Lung (tissue), 12 donors: ENCODE results near the gene MR1. TPM values are rescaled to one million over a fixed set of nuclear protein-coding genes. Genes with fewer than 3 reads are reported as not detected.

Source experiments
- ATAC-seq: fragments of 200-7000 bp; cut with Tn5 transposase; one replicate; pipeline ENCODE4 v1.9.1; 2020; ENCODE audit warnings: moderate number of reproducible peaks; ENCODE audit not compliant: insufficient read depth, low FRiP score
- DNase-seq, 3 donors: peaks; one replicate each; pipeline ENCODE4 v3.0.0-alpha.2; 2013 to 2017
- H3K27ac ChIP-seq, 2 donors: one replicate each; pipeline ENCODE4 v1.5.1; 2013; ENCODE audit warnings: mild to moderate bottlenecking in 2 of 2, moderate library complexity in 2 of 2, control low read depth in 1 of 2, inconsistent platforms in 1 of 2, low read depth in 1 of 2, low read length in 1 of 2
- H3K27me3 ChIP-seq, 3 donors: one replicate each; pipeline ENCODE4 v1.5.1; 2013; ENCODE audit warnings: low read length in 2 of 3; ENCODE audit not compliant: control insufficient read depth in 3 of 3, insufficient read depth in 3 of 3
- H3K36me3 ChIP-seq, 4 donors: one replicate each; pipeline ENCODE4 v1.5.1; 2013; ENCODE audit warnings: low read length in 4 of 4, mild to moderate bottlenecking in 1 of 4, moderate library complexity in 1 of 4; ENCODE audit not compliant: control insufficient read depth in 4 of 4, insufficient read depth in 4 of 4
- H3K4me1 ChIP-seq, 5 donors: one replicate each; pipeline ENCODE4 v1.5.1; 2013; ENCODE audit warnings: low read length in 5 of 5, mild to moderate bottlenecking in 2 of 5, moderate library complexity in 1 of 5; ENCODE audit not compliant: control insufficient read depth in 5 of 5, insufficient read depth in 5 of 5
- H3K4me3 ChIP-seq: one replicate; pipeline ENCODE4 v1.5.1; 2013; ENCODE audit warnings: mild to moderate bottlenecking, control low read depth, moderate library complexity
- H3K9ac ChIP-seq, 2 donors: one replicate each; pipeline ENCODE4 v1.5.1; 2013; ENCODE audit warnings: low read length in 2 of 2, control low read depth in 1 of 2; ENCODE audit not compliant: insufficient read depth in 1 of 2
- H3K9me3 ChIP-seq, 4 donors: one replicate each; pipeline ENCODE4 v1.5.1; 2013; ENCODE audit warnings: low read length in 3 of 4, mild to moderate bottlenecking in 1 of 4, moderate library complexity in 1 of 4; ENCODE audit not compliant: control insufficient read depth in 4 of 4, insufficient read depth in 3 of 4
- WGBS, 2 donors: extraction: QIAGEN DNeasy Blood & Tissue Kit; methylation state at CpG; one replicate each; pipeline ENCODE4 v1.1.7; 2013; 5-methylcytosine and 5-hydroxymethylcytosine counted together
- polyA plus RNA-seq, 2 donors: library from polyadenylated mRNA; stranded (reverse); fragments of 200-250 nt; gene quantifications; one replicate each; pipeline ENCODE4 v1.2.1, GENCODE V29; 2013
- total RNA-seq, 2 donors: library from RNA; depleted of rRNA in 1 of 2; stranded (reverse); fragments of >200 nt in 1 of 2; gene quantifications; one replicate each; pipeline ENCODE4 v1.2.1, GENCODE V29; 2014 to 2021
- TF ChIP-seq, protein P1 (sequence below): IDR thresholded peaks from 2 replicates; pipeline ENCODE4 v1.5.1; 2012; ENCODE audit warnings: mild to moderate bottlenecking; ENCODE audit errors: control extremely low read depth, extremely low read depth
- donor health status: control.
- donor health status: control.
- donor health status: Bipolar disorder and iron deficiency.
- donor health status: healthy.
- donor health status: DM: yes; HTN: yes; CAD: no.

Gene MR1
- total and polyA plus RNA-seq, 4 donors, result 8.1 to 31.0 (median 23.9) TPM

DNA sequence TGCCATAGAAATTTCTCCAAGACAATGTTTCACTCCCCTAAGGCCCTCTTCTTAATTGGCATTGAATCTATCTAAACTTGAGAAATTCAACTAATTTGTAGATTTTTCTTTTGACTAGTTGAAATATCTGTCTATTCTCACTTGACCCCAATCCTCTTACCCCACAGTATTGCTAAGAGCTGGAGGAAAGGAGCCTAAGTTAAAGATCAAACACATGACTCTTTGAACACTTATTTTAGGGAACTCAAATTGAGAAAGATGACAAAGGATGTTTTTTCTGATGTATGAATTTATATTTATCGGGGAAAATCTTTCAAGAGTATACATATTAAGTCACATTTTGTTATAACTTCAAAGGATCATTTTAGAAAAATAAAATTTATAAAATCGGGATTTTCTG is 3.6 kb downstream of the MR1 start:
- H3K27me3 ChIP-seq, result no peaks in the 10 kb centered on the region
- no peaks in the 10 kb centered on the region for H3K9me3 ChIP-seq
- H3K4me1 ChIP-seq, result peaks cover 0 to 9% (median 7%) of the 10 kb centered on the region in 5 donors
- H3K27ac ChIP-seq, result no peak overlapping the region
- DNase-seq (no peak), ATAC-seq (no peak)
- no peaks in the 10 kb centered on the region for H3K36me3 ChIP-seq
- H3K4me3 ChIP-seq, result no peak overlapping the region
- H3K9ac ChIP-seq, result no peak overlapping the region
- WGBS, 2 donors, result 89 to 90% methylated on average over 2 of the region's 2 CpGs
- TF ChIP-seq, protein P1, sequence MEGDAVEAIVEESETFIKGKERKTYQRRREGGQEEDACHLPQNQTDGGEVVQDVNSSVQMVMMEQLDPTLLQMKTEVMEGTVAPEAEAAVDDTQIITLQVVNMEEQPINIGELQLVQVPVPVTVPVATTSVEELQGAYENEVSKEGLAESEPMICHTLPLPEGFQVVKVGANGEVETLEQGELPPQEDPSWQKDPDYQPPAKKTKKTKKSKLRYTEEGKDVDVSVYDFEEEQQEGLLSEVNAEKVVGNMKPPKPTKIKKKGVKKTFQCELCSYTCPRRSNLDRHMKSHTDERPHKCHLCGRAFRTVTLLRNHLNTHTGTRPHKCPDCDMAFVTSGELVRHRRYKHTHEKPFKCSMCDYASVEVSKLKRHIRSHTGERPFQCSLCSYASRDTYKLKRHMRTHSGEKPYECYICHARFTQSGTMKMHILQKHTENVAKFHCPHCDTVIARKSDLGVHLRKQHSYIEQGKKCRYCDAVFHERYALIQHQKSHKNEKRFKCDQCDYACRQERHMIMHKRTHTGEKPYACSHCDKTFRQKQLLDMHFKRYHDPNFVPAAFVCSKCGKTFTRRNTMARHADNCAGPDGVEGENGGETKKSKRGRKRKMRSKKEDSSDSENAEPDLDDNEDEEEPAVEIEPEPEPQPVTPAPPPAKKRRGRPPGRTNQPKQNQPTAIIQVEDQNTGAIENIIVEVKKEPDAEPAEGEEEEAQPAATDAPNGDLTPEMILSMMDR, result no peak

GRCh38 chr1:181038399-181038873 is 4.7 kb downstream of the MR1 start:
- TF ChIP-seq, protein P1, result peak; percentile 67

GRCh38 chr1:181040284-181040865 is 6.6 kb downstream of the MR1 start:
- no peak overlapping the region for H3K9ac ChIP-seq
- H3K4me1 ChIP-seq, result peaks cover 0 to 5% (median 0%) of the 10 kb centered on the region in 5 donors
- H3K27ac ChIP-seq, result no peak overlapping the region
- H3K4me3 ChIP-seq, result no peak overlapping the region
- DNase-seq, result no peak
- ATAC-seq, result no peak
- H3K9me3 ChIP-seq, result no peaks in the 10 kb centered on the region
- whole genome bisulfite sequencing, 2 donors, result 88 to 91% methylated on average over 3 of the region's 3 CpGs
- no peaks in the 10 kb centered on the region for H3K27me3 ChIP-seq
- H3K36me3 ChIP-seq, result no peaks in the 10 kb centered on the region
- TF ChIP-seq, protein P1, result no peak

More at GRCh38 chr1:181038399-181038873, 4.7 kb downstream of the MR1 start:
- Histone ChIP-seq H3K9me3 (no peaks in the 10 kb centered on the region), H3K36me3 (no peaks in the 10 kb centered on the region), H3K4me3 (no peak overlapping the region), H3K27ac (no peak overlapping the region), H3K4me1 (peaks cover 0 to 9% (median 2%) of the 10 kb centered on the region in 5 donors), H3K27me3 (no peaks in the 10 kb centered on the region), H3K9ac (no peak overlapping the region)
- peak; percentile 56 to 61 (median 57) for DNase-seq
- peak; percentile 36 for ATAC-seq
- WGBS, 2 donors, result 82 to 90% methylated on average over 5 of the region's 5 CpGs
